GM12892 (cell line): ENCODE measurements around the gene CEP164.

ENCODE experiments used
- POLR2A ChIP-seq: IDR thresholded peaks from 2 replicates; pipeline ENCODE4 v1.6.1; 2011; ENCODE audit warnings: low read depth, low read length, control low read depth
- POLR2AphosphoS5 ChIP-seq: IDR thresholded peaks from 2 replicates; pipeline ENCODE4 v1.6.1; 2011; ENCODE audit warnings: low read depth, low read length, control low read depth
- TAF1 ChIP-seq: IDR thresholded peaks from 2 replicates; pipeline ENCODE4 v1.6.1; 2011; ENCODE audit warnings: low read depth, mild to moderate bottlenecking, control low read depth, low read length, borderline replicate concordance

GRCh38 chr11:117378976-117379865, 51.6 kb downstream of the CEP164 start:
- TF ChIP-seq POLR2A: no peak
- TF ChIP-seq POLR2AphosphoS5: no peak
- no peak for TF ChIP-seq TAF1
